Calu3 (cell line): ENCODE data around the gene ARHGAP22. TPM values are rescaled to one million over a fixed set of nuclear protein-coding genes. Genes with fewer than 3 reads are reported as not detected.

Source experiments
- BruUV-seq: library from RNA; stranded (reverse); fragments of 400-500 nt; replicated peaks from 2 replicates; lab custom pipeline; 2021; lab: Mats Ljungman, UMichigan
- CTCF ChIA-PET: fragments of 300-600 bp; sonication (Branson Sonifier 250); formaldehyde crosslinking; loops from one replicate; lab custom pipeline; 2022; ENCODE audit warnings: antibody characterized with exemption; lab: Charles Lee
- DNase-seq: peaks from one replicate; pipeline ENCODE4 v3.0.0; 2022
- H3K27ac Mint-ChIP-seq: one replicate; pipeline ENCODE4 v1.8.0; 2022; ENCODE audit warnings: mixed read lengths; ENCODE audit not compliant: unreplicated experiment
- H3K27me3 Mint-ChIP-seq: one replicate; pipeline ENCODE4 v1.8.0; 2022; ENCODE audit warnings: mixed read lengths; ENCODE audit not compliant: unreplicated experiment
- H3K36me3 Mint-ChIP-seq: one replicate; pipeline ENCODE4 v1.8.0; 2022; ENCODE audit warnings: mild to moderate bottlenecking, moderate library complexity, mixed read lengths; ENCODE audit not compliant: insufficient read depth, unreplicated experiment
- H3K4me1 Mint-ChIP-seq: one replicate; pipeline ENCODE4 v1.8.0; 2022; ENCODE audit warnings: mild to moderate bottlenecking, low read depth, mixed read lengths; ENCODE audit not compliant: unreplicated experiment
- H3K4me3 Mint-ChIP-seq: one replicate; pipeline ENCODE4 v1.8.0; 2022; ENCODE audit warnings: mild to moderate bottlenecking, low read depth, moderate library complexity, mixed read lengths; ENCODE audit not compliant: unreplicated experiment
- H3K9me3 Mint-ChIP-seq: one replicate; pipeline ENCODE4 v1.8.0; 2022; ENCODE audit warnings: low read depth, mixed read lengths; ENCODE audit not compliant: unreplicated experiment
- intact Hi-C: fragments of 100-400 bp; cut with micrococcal nuclease; formaldehyde crosslinking; loops from one replicate; pipeline ENCODE4 v1.10.0; 2022; ENCODE audit not compliant: unreplicated experiment
- total RNA-seq: library from RNA; stranded (reverse); gene quantifications from 2 replicates; pipeline ENCODE4 v1.2.3, GENCODE V29; 2022
- TF ChIP-seq, protein P1 (sequence below): fragments of 200-600 bp; IDR thresholded peaks from one replicate; pipeline ENCODE4 v1.8.0; 2022; ENCODE audit warnings: antibody characterized with exemption; ENCODE audit not compliant: unreplicated experiment

ARHGAP22 gene
- total RNA-seq, 1 experiment from 2014 or later: 1.0 TPM

GRCh38 chr10:48573045-48573444, 31.8 kb downstream of the ARHGAP22 start:
- no peak overlapping the region for H3K27ac Mint-ChIP-seq

DNA sequence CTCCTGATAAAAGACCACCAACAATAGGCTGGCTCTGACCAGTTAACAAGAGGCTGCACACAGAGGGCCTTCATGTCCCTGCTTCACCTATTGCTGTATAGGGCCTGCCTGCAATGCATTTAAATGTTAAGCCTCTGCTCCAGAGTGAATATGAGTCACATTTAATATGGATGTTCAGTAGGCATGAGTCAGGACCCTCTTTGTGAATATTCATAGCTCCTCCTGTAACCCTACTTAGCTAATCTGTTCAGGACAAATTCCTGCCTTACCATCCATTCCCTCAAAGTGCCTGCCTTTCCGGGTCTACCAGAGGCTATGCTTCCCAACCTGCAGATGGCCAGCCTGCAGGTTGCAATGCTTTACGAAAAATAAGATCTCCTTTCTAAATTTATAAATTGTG, 32.5 kb downstream of the ARHGAP22 start:
- DNase-seq: no peak
- intact Hi-C loops: no loop called here
- H3K4me3 Mint-ChIP-seq: no peak overlapping the region
- TF ChIP-seq, protein P1, sequence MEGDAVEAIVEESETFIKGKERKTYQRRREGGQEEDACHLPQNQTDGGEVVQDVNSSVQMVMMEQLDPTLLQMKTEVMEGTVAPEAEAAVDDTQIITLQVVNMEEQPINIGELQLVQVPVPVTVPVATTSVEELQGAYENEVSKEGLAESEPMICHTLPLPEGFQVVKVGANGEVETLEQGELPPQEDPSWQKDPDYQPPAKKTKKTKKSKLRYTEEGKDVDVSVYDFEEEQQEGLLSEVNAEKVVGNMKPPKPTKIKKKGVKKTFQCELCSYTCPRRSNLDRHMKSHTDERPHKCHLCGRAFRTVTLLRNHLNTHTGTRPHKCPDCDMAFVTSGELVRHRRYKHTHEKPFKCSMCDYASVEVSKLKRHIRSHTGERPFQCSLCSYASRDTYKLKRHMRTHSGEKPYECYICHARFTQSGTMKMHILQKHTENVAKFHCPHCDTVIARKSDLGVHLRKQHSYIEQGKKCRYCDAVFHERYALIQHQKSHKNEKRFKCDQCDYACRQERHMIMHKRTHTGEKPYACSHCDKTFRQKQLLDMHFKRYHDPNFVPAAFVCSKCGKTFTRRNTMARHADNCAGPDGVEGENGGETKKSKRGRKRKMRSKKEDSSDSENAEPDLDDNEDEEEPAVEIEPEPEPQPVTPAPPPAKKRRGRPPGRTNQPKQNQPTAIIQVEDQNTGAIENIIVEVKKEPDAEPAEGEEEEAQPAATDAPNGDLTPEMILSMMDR: no peak
- H3K27me3 Mint-ChIP-seq: peaks cover 86% of the 10 kb centered on the region
- H3K9me3 Mint-ChIP-seq: no peaks in the 10 kb centered on the region
- BruUV-seq: no TSS peak
- H3K36me3 Mint-ChIP-seq: no peaks in the 10 kb centered on the region
- CTCF ChIA-PET: no interaction called here
- H3K27ac Mint-ChIP-seq: no peak overlapping the region
- H3K4me1 Mint-ChIP-seq: no peaks in the 10 kb centered on the region

More at GRCh38 chr10:48573045-48573444, 31.8 kb downstream of the ARHGAP22 start:
- intact Hi-C loops: no loop called here
- H3K4me1 Mint-ChIP-seq: no peaks in the 10 kb centered on the region
- TF ChIP-seq, protein P1: no peak
- H3K36me3 Mint-ChIP-seq: no peaks in the 10 kb centered on the region
- no peak for DNase-seq
- H3K27me3 Mint-ChIP-seq: peaks cover 93% of the 10 kb centered on the region
- no peak overlapping the region for H3K4me3 Mint-ChIP-seq
- no TSS peak for BruUV-seq
- H3K9me3 Mint-ChIP-seq: no peaks in the 10 kb centered on the region
- CTCF ChIA-PET: no interaction called here

DNA sequence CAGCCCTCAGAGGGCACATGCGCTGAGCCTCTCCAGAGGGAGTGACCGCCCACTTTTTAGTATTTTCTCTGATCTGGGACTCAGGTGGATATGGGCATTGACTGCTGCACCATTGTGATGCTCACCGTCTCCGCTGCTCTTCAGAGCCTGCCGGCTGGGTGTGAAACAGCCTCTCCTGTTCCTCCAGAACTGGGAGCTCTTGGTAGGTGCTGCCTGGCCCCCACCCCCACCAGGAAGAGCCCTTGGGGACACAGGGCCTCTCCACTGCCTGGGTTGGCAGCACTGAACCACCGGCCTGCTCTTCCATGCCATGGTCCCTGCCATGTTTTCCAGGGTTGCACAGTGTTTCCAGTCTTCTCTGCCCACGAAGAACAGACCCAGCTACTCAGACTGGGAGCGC, 36.3 kb downstream of the ARHGAP22 start:
- DNase-seq: no peak
- intact Hi-C loops: no loop called here
- Mint-ChIP-seq H3K9me3 (no peaks in the 10 kb centered on the region), H3K27ac (no peak overlapping the region), H3K27me3 (peaks cover 73% of the 10 kb centered on the region), H3K4me1 (no peaks in the 10 kb centered on the region), H3K36me3 (no peaks in the 10 kb centered on the region), H3K4me3 (no peak overlapping the region)
- CTCF ChIA-PET: no interaction called here
- TF ChIP-seq, protein P1: no peak
- BruUV-seq: no TSS peak

GRCh38 chr10:48568131-48568530, 36.7 kb downstream of the ARHGAP22 start:
- H3K36me3 Mint-ChIP-seq: no peaks in the 10 kb centered on the region
- no TSS peak for BruUV-seq
- CTCF ChIA-PET: no interaction called here
- H3K4me1 Mint-ChIP-seq: no peaks in the 10 kb centered on the region
- H3K9me3 Mint-ChIP-seq: no peaks in the 10 kb centered on the region
- H3K27ac Mint-ChIP-seq: no peak overlapping the region
- intact Hi-C loops: no loop called here
- H3K4me3 Mint-ChIP-seq: no peak overlapping the region
- H3K27me3 Mint-ChIP-seq: peaks cover 69% of the 10 kb centered on the region
- TF ChIP-seq, protein P1: no peak
- no peak for DNase-seq
